ENCODE data around the gene RSRC1.

The RSRC1 gene

GRCh38 chr3:158105119-158105709 is 4.7 kb upstream of the RSRC1 start:
- no peak for DNase-seq (ENCODE audit: low read depth)
- no peak for TF ChIP-seq CTCF (IDR thresholded peaks at IDR 0.05; ENCODE audit: low read depth, low read length, missing control alignments)
- H3K4me3 ChIP-seq (ENCODE audit: low read depth, low read length), result peak overlapping the region; percentile 45

GRCh38 chr3:158105710-158106253 is 4.1 kb upstream of the RSRC1 start:
- peak overlapping the region; percentile 45 for H3K4me3 ChIP-seq (ENCODE audit: low read depth, low read length)
- TF ChIP-seq CTCF (IDR thresholded peaks at IDR 0.05; ENCODE audit: low read depth, low read length, missing control alignments), result no peak
- DNase-seq (ENCODE audit: low read depth), result no peak

- no peak for TF ChIP-seq CTCF (IDR thresholded peaks at IDR 0.05; ENCODE audit: low read depth, low read length, missing control alignments)
- DNase-seq (ENCODE audit: low read depth), result no peak
- H3K4me3 ChIP-seq (ENCODE audit: low read depth, low read length), result peak overlapping the region; percentile 45
These were observed 3.0 kb upstream of the RSRC1 start for GRCh38 chr3:158106766-158107471.

GRCh38 chr3:158107605-158108444 is 2.1 kb upstream of the RSRC1 start:
- H3K4me3 ChIP-seq (ENCODE audit: low read depth, low read length), result no peak overlapping the region
- DNase-seq (ENCODE audit: low read depth), result no peak
- TF ChIP-seq CTCF (IDR thresholded peaks at IDR 0.05; ENCODE audit: low read depth, low read length, missing control alignments), result no peak

GRCh38 chr3:158108445-158108985 is 1.4 kb upstream of the RSRC1 start:
- no peak overlapping the region for H3K4me3 ChIP-seq (ENCODE audit: low read depth, low read length)
- no peak for TF ChIP-seq CTCF (IDR thresholded peaks at IDR 0.05; ENCODE audit: low read depth, low read length, missing control alignments)
- no peak for DNase-seq (ENCODE audit: low read depth)

GRCh38 chr3:158109295-158109803 is 540 bp upstream of the RSRC1 start:
- peak overlapping the region; percentile 76 for H3K4me3 ChIP-seq (ENCODE audit: low read depth, low read length)
- no peak for TF ChIP-seq CTCF (IDR thresholded peaks at IDR 0.05; ENCODE audit: low read depth, low read length, missing control alignments)
- DNase-seq (ENCODE audit: low read depth), result no peak

All from GM12864 (cell line).